Measurements from ENCODE around the gene ATP6V0B. TPM values are rescaled to one million over a fixed set of nuclear protein-coding genes. Genes with fewer than 3 reads are reported as not detected.
A peak's percentile ranks its signal among the peaks of the same experiment; 100 is the strongest.

The ATP6V0B gene
- total and polyA plus RNA-seq, 2 of the 8 experiments (the other 6 are each of a cell fraction or from before 2014, with no cell fraction given), result 105 to 308 TPM

DNA sequence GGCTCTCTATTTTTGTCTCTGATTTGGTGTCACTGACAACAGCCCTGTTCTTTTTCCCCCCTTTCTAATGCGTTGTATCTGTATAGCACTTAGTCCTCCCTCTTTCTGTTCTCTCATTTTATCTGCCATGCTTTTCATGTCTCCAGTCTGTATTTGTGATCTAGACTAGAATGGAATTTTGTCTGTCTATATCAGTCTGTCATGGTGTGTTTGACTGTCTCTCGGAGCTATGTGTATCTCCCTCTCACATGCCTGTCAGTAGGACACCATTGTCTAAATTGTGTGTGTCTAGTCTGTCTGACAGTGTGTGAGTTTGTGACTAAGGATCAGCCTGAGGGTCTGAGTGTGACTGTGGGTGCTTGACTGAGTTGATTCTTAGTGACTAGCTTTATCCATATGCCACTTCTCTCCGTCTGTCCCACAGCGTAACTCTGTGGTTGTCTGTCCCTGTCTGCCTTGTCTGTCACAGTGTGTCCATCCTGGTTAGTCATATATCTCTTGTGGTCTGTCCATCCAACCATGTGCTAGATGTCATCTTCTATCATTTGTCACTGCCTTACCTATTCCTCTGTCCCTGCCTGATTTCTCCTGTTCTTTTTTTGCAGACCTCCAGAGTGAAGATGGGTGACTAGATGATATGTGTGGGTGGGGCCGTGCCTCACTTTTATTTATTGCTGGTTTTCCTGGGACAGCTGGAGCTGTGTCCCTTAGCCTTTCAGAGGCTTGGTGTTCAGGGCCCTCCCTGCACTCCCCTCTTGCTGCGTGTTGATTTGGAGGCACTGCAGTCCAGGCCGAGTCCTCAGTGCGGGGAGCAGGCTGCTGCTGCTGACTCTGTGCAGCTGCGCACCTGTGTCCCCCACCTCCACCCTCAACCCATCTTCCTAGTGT, 2.9 kb downstream of the ATP6V0B start:
- H4K5ac ChIP-seq (ENCODE audit: insufficient read length, low read depth, low read length), result no peak overlapping the region
- peaks cover 4 to 22% (median 16%) of the 10 kb centered on the region in 4 experiments for H3K4me1 ChIP-seq (replicated peaks in 1 of 4; ENCODE audit: control insufficient read depth in 3 of 4, insufficient read depth in 4 of 4, low read length in 3 of 4)
- peaks cover 27% of the 10 kb centered on the region for H3K79me1 ChIP-seq (ENCODE audit: low read depth, low read length)
- H3K27me3 ChIP-seq (replicated peaks in 1 of 4; ENCODE audit: control insufficient read depth in 3 of 4, extremely low read depth in 1 of 4, insufficient read depth in 3 of 4, low read length in 3 of 4), result no peaks in the 10 kb centered on the region
- no peak overlapping the region for H2BK12ac ChIP-seq (ENCODE audit: low read depth, low read length)
- H3K79me2 ChIP-seq (ENCODE audit: control insufficient read depth in 1 of 2, insufficient read depth in 2 of 2, low read length in 2 of 2), result peaks cover 0 to 24% of the 10 kb centered on the region in 2 experiments; a peak in 2 of 4 replicates
- H3K4ac ChIP-seq (replicated peaks; ENCODE audit: insufficient read length, low read depth, low read length), result no peak overlapping the region
- no peak overlapping the region for H2BK20ac ChIP-seq (ENCODE audit: low read length)
- POLR2A ChIA-PET (ENCODE audit: partially characterized antibody), result interaction anchor here (0.7 to 12.9 kb wide), 9 partner anchors 7 to 72 kb away, joined by 3 to 189 read pairs (median 5); partner anchors contain the start of genes CCDC24 and SLC6A9
- H3K4me2 ChIP-seq (ENCODE audit: insufficient read depth in 1 of 2, low read depth in 2 of 2, low read length in 2 of 2), result peak overlapping the region in 1 of 2 experiments; percentile 61; a peak in 2 of 4 replicates
- H2BK5ac ChIP-seq (ENCODE audit: low read depth, low read length), result no peak overlapping the region
- no peak overlapping the region for H2AK5ac ChIP-seq (ENCODE audit: low read depth, low read length)
- H2BK15ac ChIP-seq (ENCODE audit: low read length), result no peak overlapping the region
- DNase-seq (ENCODE audit: low read depth in 1 of 2, low spot score in 2 of 2), result no peak
- H3K23ac ChIP-seq (ENCODE audit: insufficient read length), result no peak overlapping the region
- no peak overlapping the region for H3K18ac ChIP-seq (ENCODE audit: extremely low read depth, low read length)
- no peak for FAIRE-seq
- H3K56ac ChIP-seq (replicated peaks; ENCODE audit: insufficient read length, low read depth, low read length), result no peak overlapping the region
- no peak overlapping the region for H3K27ac ChIP-seq (ENCODE audit: low read depth, low read length)
- H3K9me3 ChIP-seq (ENCODE audit: insufficient read depth in 2 of 2, low read depth in 1 of 2, low read length in 1 of 2), result no peaks in the 10 kb centered on the region
- WGBS, 2 experiments (ENCODE audit: extremely low coverage in 1 of 2, insufficient coverage in 1 of 2, insufficient read length in 1 of 2, insufficient replicate concordance in 2 of 2, low coverage in 1 of 2, low lambda C conversion rate in 2 of 2, missing lambda C conversion rate in 1 of 2), result 90% methylated on average over 9 of the region's 9 CpGs; no CpG with 5 or more reads in 1 of the 2 experiments
- no peak overlapping the region for H4K8ac ChIP-seq (ENCODE audit: extremely low read depth, insufficient read depth, low read length)
- no peak overlapping the region for H2AFZ ChIP-seq (ENCODE audit: low read length)
- H4K91ac ChIP-seq (replicated peaks; ENCODE audit: insufficient read length, low read length), result no peak overlapping the region
- H4K20me1 ChIP-seq (replicated peaks in 1 of 2; ENCODE audit: control insufficient read depth in 1 of 2, insufficient read depth in 2 of 2, low read length in 2 of 2), result peaks cover 2 to 28% of the 10 kb centered on the region in 2 experiments
- TF ChIP-seq SIRT6 (IDR thresholded peaks at IDR 0.05; ENCODE audit: low read length), result no peak
- TF ChIP-seq, protein P1, sequence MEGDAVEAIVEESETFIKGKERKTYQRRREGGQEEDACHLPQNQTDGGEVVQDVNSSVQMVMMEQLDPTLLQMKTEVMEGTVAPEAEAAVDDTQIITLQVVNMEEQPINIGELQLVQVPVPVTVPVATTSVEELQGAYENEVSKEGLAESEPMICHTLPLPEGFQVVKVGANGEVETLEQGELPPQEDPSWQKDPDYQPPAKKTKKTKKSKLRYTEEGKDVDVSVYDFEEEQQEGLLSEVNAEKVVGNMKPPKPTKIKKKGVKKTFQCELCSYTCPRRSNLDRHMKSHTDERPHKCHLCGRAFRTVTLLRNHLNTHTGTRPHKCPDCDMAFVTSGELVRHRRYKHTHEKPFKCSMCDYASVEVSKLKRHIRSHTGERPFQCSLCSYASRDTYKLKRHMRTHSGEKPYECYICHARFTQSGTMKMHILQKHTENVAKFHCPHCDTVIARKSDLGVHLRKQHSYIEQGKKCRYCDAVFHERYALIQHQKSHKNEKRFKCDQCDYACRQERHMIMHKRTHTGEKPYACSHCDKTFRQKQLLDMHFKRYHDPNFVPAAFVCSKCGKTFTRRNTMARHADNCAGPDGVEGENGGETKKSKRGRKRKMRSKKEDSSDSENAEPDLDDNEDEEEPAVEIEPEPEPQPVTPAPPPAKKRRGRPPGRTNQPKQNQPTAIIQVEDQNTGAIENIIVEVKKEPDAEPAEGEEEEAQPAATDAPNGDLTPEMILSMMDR (IDR thresholded peaks at IDR 0.05; ENCODE audit: control extremely low read depth in 1 of 3, insufficient read depth in 1 of 3, low read depth in 1 of 3, low read length in 3 of 3), result no peak
- no peak for TF ChIP-seq NRF1 (IDR thresholded peaks at IDR 0.05; ENCODE audit: low read depth, low read length)
- H3K9ac ChIP-seq (replicated peaks in 1 of 4; ENCODE audit: extremely low read depth in 1 of 4, low read depth in 3 of 4, low read length in 3 of 4), result no peak overlapping the region
- CTCF ChIA-PET (ENCODE audit: partially characterized antibody), result interaction anchor here (0.8 to 5.0 kb wide), 8 partner anchors 11 to 213 kb away, joined by 3 to 34 read pairs (median 4); partner anchors contain the start of genes CCDC24 and IPO13
- no peak overlapping the region; a peak in 1 of 8 replicates for H3K4me3 ChIP-seq (ENCODE audit: extremely low read depth in 1 of 4, insufficient read depth in 2 of 4, low read depth in 3 of 4, low read length in 4 of 4)
- peaks cover 27% of the 10 kb centered on the region for H3K23me2 ChIP-seq (ENCODE audit: low read depth, low read length)
- H3K36me3 ChIP-seq (ENCODE audit: control insufficient read depth in 2 of 4, insufficient read depth in 4 of 4, low read length in 3 of 4), result peaks cover 2 to 31% (median 15%) of the 10 kb centered on the region in 4 experiments; a peak in 6 of 8 replicates
- H2BK120ac ChIP-seq (replicated peaks; ENCODE audit: low read depth, low read length), result no peak overlapping the region
- no peak overlapping the region for H3K14ac ChIP-seq (ENCODE audit: insufficient read length)
